Neural cell (in vitro differentiated cells): ENCODE measurements around the gene OST4.

Experiments
- EZH2 ChIP-seq: fragments of 200-600, 300-800 bp; shearing (Covaris generic), sonication (generic); IDR thresholded peaks from 2 replicates; pipeline ENCODE4 v1.6.1; 2014; ENCODE audit warnings: antibody characterized with exemption, low read length, borderline replicate concordance, mild to moderate bottlenecking; ENCODE audit not compliant: insufficient read depth, poor library complexity, severe bottlenecking
- MXI1 ChIP-seq: fragments of 450-650 bp; conservative IDR thresholded peaks from 2 replicates; pipeline ENCODE4 v1.6.1; 2014; ENCODE audit warnings: antibody characterized with exemption, mild to moderate bottlenecking; ENCODE audit not compliant: poor library complexity, severe bottlenecking
- TF ChIP-seq, protein P1 (sequence below): fragments of 450-650 bp; IDR thresholded peaks from 2 replicates; pipeline ENCODE4 v1.5.1; 2014; ENCODE audit warnings: antibody characterized with exemption, mild to moderate bottlenecking, moderate library complexity; ENCODE audit not compliant: poor library complexity, severe bottlenecking

GRCh38 chr2:27039871-27040270 lies 31.6 kb downstream of the OST4 start:
- TF ChIP-seq, protein P1, sequence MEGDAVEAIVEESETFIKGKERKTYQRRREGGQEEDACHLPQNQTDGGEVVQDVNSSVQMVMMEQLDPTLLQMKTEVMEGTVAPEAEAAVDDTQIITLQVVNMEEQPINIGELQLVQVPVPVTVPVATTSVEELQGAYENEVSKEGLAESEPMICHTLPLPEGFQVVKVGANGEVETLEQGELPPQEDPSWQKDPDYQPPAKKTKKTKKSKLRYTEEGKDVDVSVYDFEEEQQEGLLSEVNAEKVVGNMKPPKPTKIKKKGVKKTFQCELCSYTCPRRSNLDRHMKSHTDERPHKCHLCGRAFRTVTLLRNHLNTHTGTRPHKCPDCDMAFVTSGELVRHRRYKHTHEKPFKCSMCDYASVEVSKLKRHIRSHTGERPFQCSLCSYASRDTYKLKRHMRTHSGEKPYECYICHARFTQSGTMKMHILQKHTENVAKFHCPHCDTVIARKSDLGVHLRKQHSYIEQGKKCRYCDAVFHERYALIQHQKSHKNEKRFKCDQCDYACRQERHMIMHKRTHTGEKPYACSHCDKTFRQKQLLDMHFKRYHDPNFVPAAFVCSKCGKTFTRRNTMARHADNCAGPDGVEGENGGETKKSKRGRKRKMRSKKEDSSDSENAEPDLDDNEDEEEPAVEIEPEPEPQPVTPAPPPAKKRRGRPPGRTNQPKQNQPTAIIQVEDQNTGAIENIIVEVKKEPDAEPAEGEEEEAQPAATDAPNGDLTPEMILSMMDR = no peak
- TF ChIP-seq EZH2 (no peak), MXI1 (no peak)
